MM.1S (cell line): ENCODE measurements around the gene SORCS2.

Source experiments
- DNase-seq: peaks from one replicate; pipeline ENCODE4 v3.0.0-alpha.2; 2015
- H2AFZ ChIP-seq: fragments of 300-600 bp; sonication (generic); 2 replicates; pipeline ENCODE4 v1.6.0; 2016; ENCODE audit warnings: antibody characterized with exemption, low read length
- H3F3A ChIP-seq: fragments of 300-600 bp; sonication (generic); 2 replicates; pipeline ENCODE4 v1.6.1; 2016; ENCODE audit warnings: mild to moderate bottlenecking, antibody characterized with exemption, low read length, moderate library complexity, mixed read lengths; ENCODE audit not compliant: insufficient read depth
- H3K27ac ChIP-seq: fragments of 300-600 bp; sonication (generic); 2 replicates; pipeline ENCODE4 v1.5.1; 2016; ENCODE audit warnings: mild to moderate bottlenecking, low read length
- H3K27me3 ChIP-seq: fragments of 300-600 bp; sonication (generic); replicated peaks from 2 replicates; pipeline ENCODE4 v1.6.0; 2016; ENCODE audit warnings: low read length; ENCODE audit not compliant: insufficient read depth
- H3K36me3 ChIP-seq: fragments of 300-600 bp; sonication (generic); replicated peaks from 2 replicates; pipeline ENCODE4 v1.6.1; 2016; ENCODE audit warnings: mild to moderate bottlenecking, low read length, mixed read lengths; ENCODE audit not compliant: insufficient read depth
- H3K4me1 ChIP-seq: fragments of 300-600 bp; sonication (generic); 2 replicates; pipeline ENCODE4 v1.6.1; 2016; ENCODE audit warnings: low read length, mixed read lengths
- H3K4me2 ChIP-seq: fragments of 300-600 bp; sonication (generic); 2 replicates; pipeline ENCODE4 v1.6.0; 2016; ENCODE audit warnings: low read depth, low read length
- H3K4me3 ChIP-seq: fragments of 300-600 bp; sonication (generic); 2 replicates; pipeline ENCODE4 v1.5.1; 2016; ENCODE audit warnings: low read length, mixed read lengths
- H3K79me2 ChIP-seq: fragments of 300-600 bp; sonication (generic); 2 replicates; pipeline ENCODE4 v1.6.1; 2016; ENCODE audit warnings: mixed run types, low read length, mixed read lengths
- H3K9ac ChIP-seq: fragments of 300-600 bp; sonication (generic); 2 replicates; pipeline ENCODE4 v1.6.1; 2016; ENCODE audit warnings: low read length, mixed read lengths
- H3K9me2 ChIP-seq: fragments of 300-600 bp; sonication (generic); replicated peaks from 2 replicates; pipeline ENCODE4 v1.6.1; 2016; ENCODE audit warnings: mild to moderate bottlenecking, low read length, mixed read lengths; ENCODE audit not compliant: insufficient read depth
- H3K9me3 ChIP-seq: fragments of 300-600 bp; sonication (generic); replicated peaks from 2 replicates; pipeline ENCODE4 v1.6.1; 2016; ENCODE audit warnings: mild to moderate bottlenecking, low read length, mixed read lengths; ENCODE audit not compliant: insufficient read depth
- H4K20me1 ChIP-seq: fragments of 300-600 bp; sonication (generic); 2 replicates; pipeline ENCODE4 v1.6.1; 2016; ENCODE audit warnings: mild to moderate bottlenecking, low read length, moderate library complexity, mixed read lengths; ENCODE audit not compliant: insufficient read depth
- EZH2 ChIP-seq: fragments of 300-600 bp; sonication (generic); optimal IDR thresholded peaks from 2 replicates; pipeline ENCODE3; 2017; ENCODE audit warnings: low read depth, mild to moderate bottlenecking, antibody characterized with exemption, low read length, mixed read lengths
- EZH2phosphoT487 ChIP-seq: fragments of 300-600 bp; sonication (generic); IDR thresholded peaks from 2 replicates; pipeline ENCODE4 v1.6.1; 2018; ENCODE audit warnings: antibody characterized with exemption, low read length
- TF ChIP-seq, protein P1 (sequence below): fragments of 300-600 bp; sonication (generic); IDR thresholded peaks from 2 replicates; pipeline ENCODE4 v1.5.1; 2016; ENCODE audit warnings: antibody characterized with exemption, low read length, mixed read lengths

SORCS2 gene

DNA sequence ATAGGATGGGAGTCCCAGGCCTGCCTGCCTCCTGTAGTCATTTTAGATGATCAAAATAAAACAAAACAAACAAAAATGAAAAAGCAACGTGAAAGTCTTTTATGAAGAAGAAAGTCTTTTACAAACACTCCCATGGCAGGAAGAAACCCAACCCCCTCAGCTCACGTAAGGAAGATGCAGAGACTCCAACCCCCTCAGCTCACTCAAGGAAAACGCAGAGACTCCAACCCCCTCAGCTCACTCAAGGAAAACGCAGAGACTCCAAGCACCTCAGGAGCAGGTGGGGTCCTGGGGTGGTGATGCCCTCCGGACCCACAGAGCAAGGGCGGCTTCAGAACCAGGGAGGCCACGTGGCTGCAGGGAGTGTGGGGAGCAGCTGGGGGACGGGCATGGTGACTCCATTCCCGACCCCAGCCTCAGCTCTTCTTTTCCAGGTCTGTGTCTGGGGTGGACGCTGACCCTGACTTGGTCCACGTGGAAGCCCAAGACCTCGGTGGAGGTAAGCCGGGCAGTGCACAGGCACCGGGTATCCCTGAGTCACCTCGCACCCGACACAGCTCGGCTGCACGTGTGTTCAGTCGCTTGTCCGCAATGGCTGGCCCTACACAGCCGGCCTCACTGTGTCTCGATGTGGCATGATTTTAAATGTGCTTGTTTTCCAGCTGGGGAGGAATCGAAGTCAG is 468.9 kb downstream of the SORCS2 start:
- H3K4me3 ChIP-seq, result no peak overlapping the region
- no peaks in the 10 kb centered on the region; the same call in 1 of the 2 replicates for H4K20me1 ChIP-seq
- no peaks in the 10 kb centered on the region for H3K9me2 ChIP-seq
- no peak overlapping the region for H3K9ac ChIP-seq
- no peaks in the 10 kb centered on the region for H3K79me2 ChIP-seq
- no peaks in the 10 kb centered on the region for H3K9me3 ChIP-seq
- H3K4me2 ChIP-seq, result no peak overlapping the region
- H3F3A ChIP-seq, result no peaks in the 10 kb centered on the region
- H3K27ac ChIP-seq, result no peak overlapping the region
- TF ChIP-seq EZH2 (no peak), EZH2phosphoT487 (no peak)
- TF ChIP-seq, protein P1, sequence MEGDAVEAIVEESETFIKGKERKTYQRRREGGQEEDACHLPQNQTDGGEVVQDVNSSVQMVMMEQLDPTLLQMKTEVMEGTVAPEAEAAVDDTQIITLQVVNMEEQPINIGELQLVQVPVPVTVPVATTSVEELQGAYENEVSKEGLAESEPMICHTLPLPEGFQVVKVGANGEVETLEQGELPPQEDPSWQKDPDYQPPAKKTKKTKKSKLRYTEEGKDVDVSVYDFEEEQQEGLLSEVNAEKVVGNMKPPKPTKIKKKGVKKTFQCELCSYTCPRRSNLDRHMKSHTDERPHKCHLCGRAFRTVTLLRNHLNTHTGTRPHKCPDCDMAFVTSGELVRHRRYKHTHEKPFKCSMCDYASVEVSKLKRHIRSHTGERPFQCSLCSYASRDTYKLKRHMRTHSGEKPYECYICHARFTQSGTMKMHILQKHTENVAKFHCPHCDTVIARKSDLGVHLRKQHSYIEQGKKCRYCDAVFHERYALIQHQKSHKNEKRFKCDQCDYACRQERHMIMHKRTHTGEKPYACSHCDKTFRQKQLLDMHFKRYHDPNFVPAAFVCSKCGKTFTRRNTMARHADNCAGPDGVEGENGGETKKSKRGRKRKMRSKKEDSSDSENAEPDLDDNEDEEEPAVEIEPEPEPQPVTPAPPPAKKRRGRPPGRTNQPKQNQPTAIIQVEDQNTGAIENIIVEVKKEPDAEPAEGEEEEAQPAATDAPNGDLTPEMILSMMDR, result no peak
- no peaks in the 10 kb centered on the region for H3K36me3 ChIP-seq
- no peak for DNase-seq
- H3K27me3 ChIP-seq, result peaks cover 93% of the 10 kb centered on the region
- H2AFZ ChIP-seq, result no peak overlapping the region
- H3K4me1 ChIP-seq, result no peaks in the 10 kb centered on the region

DNA sequence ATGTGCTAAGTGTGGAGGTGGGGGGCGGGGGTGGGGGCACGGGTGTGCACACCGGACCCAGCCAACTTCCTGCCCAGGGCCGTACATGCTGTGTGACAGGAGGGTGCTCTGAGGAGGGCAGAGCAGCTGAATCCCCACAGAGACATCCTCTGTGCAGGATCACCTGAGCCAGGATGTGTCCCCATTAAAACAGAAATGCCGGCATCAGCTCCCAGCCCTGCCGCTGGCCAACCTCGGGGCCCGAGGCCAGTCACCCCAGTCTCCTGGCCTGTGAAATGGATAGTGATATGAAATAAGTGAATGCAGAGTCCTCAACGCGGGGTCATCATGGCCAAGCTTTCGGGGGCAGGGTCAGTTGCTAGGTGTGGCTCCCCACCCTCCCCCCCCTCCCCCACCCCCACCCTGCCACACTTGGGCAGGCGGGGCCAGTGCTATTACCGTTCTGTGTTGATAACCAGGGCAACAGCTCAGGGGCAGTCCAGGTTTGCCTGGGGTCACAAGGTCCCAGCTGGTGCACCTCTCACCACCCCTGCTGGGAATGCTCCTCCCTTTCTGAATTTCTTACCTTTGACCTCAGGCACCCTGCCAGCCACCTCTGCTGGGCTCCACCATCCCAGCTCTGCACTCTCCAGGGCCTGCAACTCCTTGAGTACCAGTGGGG is 469.6 kb downstream of the SORCS2 start:
- no peak overlapping the region for H3K4me2 ChIP-seq

DNA sequence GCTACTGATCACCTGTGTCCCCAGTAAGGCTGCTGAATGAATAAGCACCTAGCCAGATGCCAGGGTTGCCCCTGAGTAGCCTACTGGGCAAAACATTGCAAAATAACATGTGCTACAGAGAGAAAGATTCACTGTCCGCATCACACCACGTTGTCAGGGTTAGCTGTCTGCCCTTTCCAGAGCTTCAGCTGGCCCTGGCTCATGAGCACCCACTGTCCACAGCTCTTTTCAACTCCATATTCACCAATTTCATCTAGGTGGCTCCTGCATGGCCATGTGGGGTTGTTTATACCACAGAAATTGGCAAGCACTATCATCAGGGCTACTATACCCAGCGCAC is 470.1 kb downstream of the SORCS2 start:
- Histone ChIP-seq H3K9ac (no peak overlapping the region), H3K27ac (no peak overlapping the region), H2AFZ (no peak overlapping the region), H3K4me3 (no peak overlapping the region), H3F3A (no peaks in the 10 kb centered on the region), H3K27me3 (peaks cover 92% of the 10 kb centered on the region), H4K20me1 (no peaks in the 10 kb centered on the region), H3K79me2 (no peaks in the 10 kb centered on the region), H3K9me3 (no peaks in the 10 kb centered on the region), H3K9me2 (no peaks in the 10 kb centered on the region), H3K4me2 (no peak overlapping the region), H3K4me1 (no peaks in the 10 kb centered on the region), H3K36me3 (no peaks in the 10 kb centered on the region)
- no peak for DNase-seq
- TF ChIP-seq, protein P1, result no peak
- no peak for TF ChIP-seq EZH2phosphoT487

More for the DNA sequence above, 469.6 kb downstream of the SORCS2 start:
- H3F3A ChIP-seq, result no peaks in the 10 kb centered on the region
- H3K27ac ChIP-seq, result no peak overlapping the region
- peaks cover 92% of the 10 kb centered on the region for H3K27me3 ChIP-seq
- TF ChIP-seq EZH2phosphoT487, result no peak
- no peak for TF ChIP-seq EZH2
- TF ChIP-seq, protein P1, result no peak
- no peaks in the 10 kb centered on the region; the same call in 1 of the 2 replicates for H4K20me1 ChIP-seq
- no peaks in the 10 kb centered on the region for H3K9me2 ChIP-seq
- no peak overlapping the region for H3K9ac ChIP-seq
- H3K4me3 ChIP-seq, result no peak overlapping the region
- no peaks in the 10 kb centered on the region for H3K4me1 ChIP-seq
- H3K36me3 ChIP-seq, result no peaks in the 10 kb centered on the region
- H3K79me2 ChIP-seq, result no peaks in the 10 kb centered on the region
- DNase-seq, result no peak
- no peaks in the 10 kb centered on the region for H3K9me3 ChIP-seq
- no peak overlapping the region for H2AFZ ChIP-seq
